Activated B cell treated with CpG ODN at 0.5 μM for 24 hours (primary cell): ENCODE data around the gene LBH. TPM values are rescaled to one million over a fixed set of nuclear protein-coding genes. Genes with fewer than 3 reads are reported as not detected.

ENCODE experiments used
- ATAC-seq: fragments of 200-7000 bp; cut with Tn5 transposase; one replicate; pipeline ENCODE4 v1.10.0; 2021; ENCODE audit warnings: low read depth, mild to moderate bottlenecking, moderate library complexity
- CTCF ChIA-PET: fragments of 350-600 bp; sonication (Branson Sonifier 250); formaldehyde crosslinking; loops from one replicate; lab custom pipeline; 2021; ENCODE audit warnings: antibody characterized with exemption; lab: Charles Lee
- POLR2A ChIA-PET: fragments of 350-600 bp; sonication (Branson Sonifier 250); formaldehyde crosslinking; loops from one replicate; lab custom pipeline; 2021; ENCODE audit warnings: antibody characterized with exemption; lab: Charles Lee
- DNase-seq: peaks from one replicate; pipeline ENCODE4 v3.0.0; 2022
- H3K27ac Mint-ChIP-seq: one replicate; pipeline ENCODE4 v1.8.0; 2020; ENCODE audit warnings: mixed read lengths
- H3K27me3 Mint-ChIP-seq: one replicate; pipeline ENCODE4 v1.8.0; 2021; ENCODE audit warnings: mixed read lengths
- H3K36me3 Mint-ChIP-seq: one replicate; pipeline ENCODE4 v1.8.0; 2021; ENCODE audit warnings: low read depth, mixed read lengths
- H3K4me1 Mint-ChIP-seq: one replicate; pipeline ENCODE4 v1.8.0; 2021; ENCODE audit warnings: mixed read lengths
- H3K4me3 Mint-ChIP-seq: one replicate; pipeline ENCODE4 v1.8.0; 2020; ENCODE audit warnings: mild to moderate bottlenecking, mixed read lengths
- H3K9me3 Mint-ChIP-seq: one replicate; pipeline ENCODE4 v1.8.0; 2020; ENCODE audit warnings: mixed read lengths
- intact Hi-C: fragments of 100-400 bp; cut with micrococcal nuclease; formaldehyde crosslinking; loops from one replicate; pipeline ENCODE4 v1.15.1; 2024
- total RNA-seq: library from RNA; stranded (reverse); gene quantifications from 2 replicates; pipeline ENCODE4 v1.2.3, GENCODE V29; 2022
- TF ChIP-seq, protein P1 (sequence below): fragments of 200-600 bp; IDR thresholded peaks from one replicate; pipeline ENCODE4 v1.8.0; 2022; ENCODE audit warnings: antibody characterized with exemption, mild to moderate bottlenecking

LBH gene
- total RNA-seq, 1 donor from 2014 or later = 131 TPM

DNA sequence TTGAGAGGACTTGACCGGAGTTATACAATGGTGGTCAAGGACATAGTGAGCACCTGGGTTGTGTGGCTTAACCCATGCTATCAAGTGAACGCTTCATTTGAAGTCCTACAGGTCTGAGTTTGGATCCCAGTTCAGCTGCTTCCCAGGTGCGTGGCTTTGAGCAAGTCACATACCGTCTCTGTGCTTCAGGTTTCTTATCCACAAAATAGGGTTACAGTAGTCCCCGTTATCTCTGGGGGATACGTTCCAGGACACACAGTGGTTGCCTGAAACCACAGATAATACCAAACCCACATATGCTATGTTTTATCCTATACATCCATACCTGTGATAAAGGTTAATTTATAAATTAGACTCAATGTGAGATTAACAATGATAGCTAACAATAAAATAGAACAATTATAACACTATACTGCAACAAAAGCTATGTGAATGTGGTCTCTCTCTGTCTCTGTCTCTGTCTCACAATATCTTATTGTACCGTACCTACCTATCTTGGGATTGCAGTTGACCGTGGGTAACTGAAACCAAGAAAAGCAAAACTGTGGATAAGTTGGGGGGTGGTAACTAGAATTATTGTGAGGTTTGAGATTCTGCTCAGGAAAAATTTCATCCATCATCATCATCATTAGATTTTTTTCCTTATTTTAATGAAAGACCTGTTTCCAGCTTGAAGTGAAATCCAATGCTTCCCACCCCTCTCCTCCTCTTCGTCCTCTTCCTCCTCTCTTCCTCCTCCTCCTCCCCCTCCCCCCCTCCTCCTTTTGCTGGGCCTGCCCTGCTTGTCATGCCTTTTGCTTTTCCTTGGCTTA lies 22.7 kb downstream of the LBH start:
- Mint-ChIP-seq H3K4me1 (peaks cover 61% of the 10 kb centered on the region), H3K36me3 (peaks cover 80% of the 10 kb centered on the region), H3K9me3 (no peaks in the 10 kb centered on the region), H3K27ac (peak overlapping the region; percentile 85), H3K27me3 (no peaks in the 10 kb centered on the region), H3K4me3 (no peak overlapping the region)
- ChIA-PET CTCF (interaction anchor here (1.3 to 1.6 kb wide), 3 partner anchors 15 to 46 kb away, joined by 3 to 4 read pairs (median 4); no protein-coding TSS in a partner anchor), POLR2A (interaction anchor here (0.9 to 1.4 kb wide), 4 partner anchors 10 to 58 kb away, joined by 3 to 6 read pairs (median 4); no protein-coding TSS in a partner anchor)
- intact Hi-C loops = loop anchor here (2.0 kb wide), 1 partner anchor 15 kb away; no protein-coding TSS in a partner anchor
- TF ChIP-seq, protein P1, sequence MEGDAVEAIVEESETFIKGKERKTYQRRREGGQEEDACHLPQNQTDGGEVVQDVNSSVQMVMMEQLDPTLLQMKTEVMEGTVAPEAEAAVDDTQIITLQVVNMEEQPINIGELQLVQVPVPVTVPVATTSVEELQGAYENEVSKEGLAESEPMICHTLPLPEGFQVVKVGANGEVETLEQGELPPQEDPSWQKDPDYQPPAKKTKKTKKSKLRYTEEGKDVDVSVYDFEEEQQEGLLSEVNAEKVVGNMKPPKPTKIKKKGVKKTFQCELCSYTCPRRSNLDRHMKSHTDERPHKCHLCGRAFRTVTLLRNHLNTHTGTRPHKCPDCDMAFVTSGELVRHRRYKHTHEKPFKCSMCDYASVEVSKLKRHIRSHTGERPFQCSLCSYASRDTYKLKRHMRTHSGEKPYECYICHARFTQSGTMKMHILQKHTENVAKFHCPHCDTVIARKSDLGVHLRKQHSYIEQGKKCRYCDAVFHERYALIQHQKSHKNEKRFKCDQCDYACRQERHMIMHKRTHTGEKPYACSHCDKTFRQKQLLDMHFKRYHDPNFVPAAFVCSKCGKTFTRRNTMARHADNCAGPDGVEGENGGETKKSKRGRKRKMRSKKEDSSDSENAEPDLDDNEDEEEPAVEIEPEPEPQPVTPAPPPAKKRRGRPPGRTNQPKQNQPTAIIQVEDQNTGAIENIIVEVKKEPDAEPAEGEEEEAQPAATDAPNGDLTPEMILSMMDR = no peak
- ATAC-seq (no peak), DNase-seq (no peak)

DNA sequence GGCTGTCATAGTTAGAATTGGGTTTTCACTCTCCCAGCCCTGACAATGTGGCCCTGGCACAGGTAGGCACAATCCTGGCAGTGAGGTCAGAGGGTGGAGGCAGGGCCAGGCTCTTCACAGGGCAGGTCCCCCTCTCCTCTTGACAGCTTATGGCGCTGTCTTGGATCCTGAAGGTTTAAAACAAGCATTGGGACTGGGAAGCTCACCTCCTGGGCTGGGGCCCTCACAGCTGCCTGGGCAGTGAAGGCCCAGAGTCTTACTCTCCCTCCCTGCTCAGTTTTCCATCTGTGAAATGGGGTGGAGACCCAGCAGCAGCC lies 23.3 kb downstream of the LBH start:
- no peaks in the 10 kb centered on the region for H3K27me3 Mint-ChIP-seq
- H3K4me1 Mint-ChIP-seq = peaks cover 56% of the 10 kb centered on the region
- POLR2A ChIA-PET = interaction anchor here (0.9 to 1.7 kb wide), 4 partner anchors 20 to 58 kb away, joined by 3 to 4 read pairs (median 3); no protein-coding TSS in a partner anchor
- intact Hi-C loops = no loop called here
- H3K36me3 Mint-ChIP-seq = peaks cover 81% of the 10 kb centered on the region
- H3K9me3 Mint-ChIP-seq = no peaks in the 10 kb centered on the region
- ATAC-seq (no peak), DNase-seq (no peak)
- TF ChIP-seq, protein P1 = no peak
- CTCF ChIA-PET = interaction anchor here (1.4 to 1.6 kb wide), 2 partner anchors 15 to 46 kb away, joined by 3 to 4 read pairs; no protein-coding TSS in a partner anchor
- peak overlapping the region; percentile 69 for H3K27ac Mint-ChIP-seq
- no peak overlapping the region for H3K4me3 Mint-ChIP-seq

DNA sequence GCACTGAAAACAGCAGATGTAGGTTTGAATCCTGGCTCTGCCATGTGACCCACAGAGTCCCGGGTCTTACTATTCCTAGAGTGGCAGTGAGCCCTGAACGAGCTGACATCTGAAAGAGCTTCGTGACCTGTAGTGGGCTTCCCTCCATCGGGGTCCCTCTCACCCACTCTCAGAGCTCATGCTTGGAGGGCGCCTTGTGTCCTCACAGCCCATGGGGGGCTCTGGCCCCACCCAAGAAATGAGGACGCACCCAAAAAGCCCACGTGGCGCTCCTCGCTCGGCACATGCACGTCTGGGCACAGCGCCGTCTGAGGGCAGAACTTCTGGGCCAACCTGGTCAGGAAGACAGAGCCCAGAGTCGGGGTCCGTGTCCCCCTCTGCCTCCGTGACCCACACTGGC lies 23.7 kb downstream of the LBH start:
- H3K36me3 Mint-ChIP-seq = peaks cover 82% of the 10 kb centered on the region
- H3K4me3 Mint-ChIP-seq = no peak overlapping the region
- intact Hi-C loops = no loop called here
- no peaks in the 10 kb centered on the region for H3K27me3 Mint-ChIP-seq
- ChIA-PET CTCF (interaction anchor here (1.4 to 1.6 kb wide), 2 partner anchors 16 to 47 kb away, joined by 3 to 4 read pairs; no protein-coding TSS in a partner anchor), POLR2A (interaction anchor here (0.9 to 1.7 kb wide), 4 partner anchors 21 to 58 kb away, joined by 3 to 4 read pairs (median 3); no protein-coding TSS in a partner anchor)
- peaks cover 56% of the 10 kb centered on the region for H3K4me1 Mint-ChIP-seq
- no peaks in the 10 kb centered on the region for H3K9me3 Mint-ChIP-seq
- peak overlapping the region; percentile 69 for H3K27ac Mint-ChIP-seq
- DNase-seq (no peak), ATAC-seq (no peak)
- TF ChIP-seq, protein P1 = no peak

DNA sequence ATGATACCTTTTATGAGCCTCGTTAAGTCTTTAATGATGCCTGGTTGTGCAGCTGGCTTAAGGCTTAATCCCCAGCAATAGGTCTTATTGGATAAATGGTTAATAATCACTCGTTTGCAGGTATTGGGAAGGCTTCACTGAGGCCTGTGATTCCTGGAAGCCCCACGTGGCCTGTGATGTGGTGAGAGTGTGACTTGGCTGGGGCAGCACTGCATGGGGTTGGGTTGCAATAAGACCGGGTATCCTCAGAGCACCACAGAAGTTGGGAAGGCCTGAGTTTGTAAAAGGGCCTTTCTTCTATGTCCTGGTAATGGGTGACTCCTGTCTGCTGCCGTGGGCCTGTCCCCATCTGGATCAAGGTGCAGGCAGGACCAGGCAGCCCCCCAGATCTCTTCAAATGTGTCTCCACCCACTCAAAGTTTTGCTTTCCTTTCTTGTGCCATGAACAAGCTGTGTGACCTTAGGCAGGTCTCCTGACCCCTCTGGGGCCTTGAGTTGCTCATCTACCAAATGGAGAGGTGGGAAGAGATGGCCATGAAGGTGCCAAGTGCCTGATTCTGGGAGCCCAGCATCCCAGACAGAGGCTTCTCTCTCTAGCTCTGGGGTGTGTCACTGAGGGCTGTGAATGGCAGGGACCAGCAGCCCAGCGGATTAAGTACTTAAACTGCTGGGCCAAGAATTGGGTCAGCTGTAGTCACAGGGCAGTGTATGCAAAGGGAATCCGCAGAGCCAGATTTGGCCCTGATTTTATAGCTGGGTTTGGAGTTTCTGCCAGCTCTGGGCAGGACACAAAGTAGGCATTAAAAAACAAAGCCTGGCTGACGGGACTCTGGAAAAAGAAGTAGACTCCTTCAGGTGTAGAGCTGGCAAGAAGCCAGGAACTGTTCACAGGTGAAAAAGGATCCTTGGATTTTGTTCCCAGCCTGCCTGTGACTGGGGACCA lies 24.4 kb downstream of the LBH start:
- H3K4me1 Mint-ChIP-seq = peaks cover 56% of the 10 kb centered on the region
- H3K9me3 Mint-ChIP-seq = no peaks in the 10 kb centered on the region
- TF ChIP-seq, protein P1 = no peak
- no peak overlapping the region for H3K4me3 Mint-ChIP-seq
- H3K27ac Mint-ChIP-seq = peak overlapping the region; percentile 79
- ATAC-seq (no peak), DNase-seq (no peak)
- H3K36me3 Mint-ChIP-seq = peaks cover 82% of the 10 kb centered on the region
- POLR2A ChIA-PET = interaction anchor here (0.8 to 1.7 kb wide), 6 partner anchors 8 to 57 kb away, joined by 3 to 4 read pairs (median 3); no protein-coding TSS in a partner anchor
- CTCF ChIA-PET = interaction anchor here (1.4 to 1.6 kb wide), 3 partner anchors 16 to 47 kb away, joined by 3 to 4 read pairs (median 3); no protein-coding TSS in a partner anchor
- intact Hi-C loops = no loop called here
- H3K27me3 Mint-ChIP-seq = no peaks in the 10 kb centered on the region
